Breast epithelium (tissue), 3 donors: ENCODE data around the gene PCDH7.

Experiments used
- CTCF ChIP-seq, 3 donors: fragments of 450-650 bp; IDR thresholded peaks; one replicate each; pipeline ENCODE4 v1.5.1; 2016 to 2017; ENCODE audit warnings: antibody characterized with exemption in 3 of 3, mild to moderate bottlenecking in 3 of 3, moderate library complexity in 3 of 3
- POLR2A ChIP-seq: fragments of 450-650 bp; IDR thresholded peaks from one replicate; pipeline ENCODE4 v1.6.1; 2016; ENCODE audit warnings: antibody characterized with exemption, mild to moderate bottlenecking, moderate library complexity
- POLR2AphosphoS5 ChIP-seq, 3 donors: sonication (generic); formaldehyde crosslinking; IDR thresholded peaks; one replicate each; pipeline ENCODE4 v1.6.1; 2017; ENCODE audit warnings: antibody characterized with exemption in 3 of 3

- TF ChIP-seq CTCF (IDR thresholded peaks at IDR 0.05): no peak
- no peak for TF ChIP-seq POLR2A
- TF ChIP-seq POLR2AphosphoS5 (IDR thresholded peaks at IDR 0.05): no peak
Observed at GRCh38 chr4:30720021-30720660, at the start of gene PCDH7.
